ENCODE measurements around the gene PRM1. TPM values are rescaled to one million over a fixed set of nuclear protein-coding genes. Genes with fewer than 3 reads are reported as not detected.

The PRM1 gene
- total RNA-seq, 1 donor from 2014 or later = not detected

- no peak overlapping the region for H3K4me3 Mint-ChIP-seq (ENCODE audit: low read depth)
- intact Hi-C loops (cut with micrococcal nuclease) = no loop called here
- H3K9me3 Mint-ChIP-seq = no peaks in the 10 kb centered on the region
- no peak for DNase-seq (ENCODE audit: low spot score)
- H3K27ac Mint-ChIP-seq = no peak overlapping the region
- no peaks in the 10 kb centered on the region for H3K27me3 Mint-ChIP-seq (ENCODE audit: low read depth)
- no peaks in the 10 kb centered on the region for H3K36me3 Mint-ChIP-seq (ENCODE audit: low read depth)
- H3K4me1 Mint-ChIP-seq (ENCODE audit: low read depth) = peaks cover 29% of the 10 kb centered on the region
Measured at GRCh38 chr16:11322823-11323222, 41.7 kb upstream of the PRM1 start.

GRCh38 chr16:11321662-11322061, 40.5 kb upstream of the PRM1 start:
- H3K4me3 Mint-ChIP-seq (ENCODE audit: low read depth) = no peak overlapping the region
- H3K4me1 Mint-ChIP-seq (ENCODE audit: low read depth) = peaks cover 22% of the 10 kb centered on the region
- intact Hi-C loops (cut with micrococcal nuclease) = no loop called here
- no peaks in the 10 kb centered on the region for H3K9me3 Mint-ChIP-seq
- H3K36me3 Mint-ChIP-seq (ENCODE audit: low read depth) = no peaks in the 10 kb centered on the region
- DNase-seq (ENCODE audit: low spot score) = no peak
- H3K27ac Mint-ChIP-seq = no peak overlapping the region
- no peaks in the 10 kb centered on the region for H3K27me3 Mint-ChIP-seq (ENCODE audit: low read depth)

DNA sequence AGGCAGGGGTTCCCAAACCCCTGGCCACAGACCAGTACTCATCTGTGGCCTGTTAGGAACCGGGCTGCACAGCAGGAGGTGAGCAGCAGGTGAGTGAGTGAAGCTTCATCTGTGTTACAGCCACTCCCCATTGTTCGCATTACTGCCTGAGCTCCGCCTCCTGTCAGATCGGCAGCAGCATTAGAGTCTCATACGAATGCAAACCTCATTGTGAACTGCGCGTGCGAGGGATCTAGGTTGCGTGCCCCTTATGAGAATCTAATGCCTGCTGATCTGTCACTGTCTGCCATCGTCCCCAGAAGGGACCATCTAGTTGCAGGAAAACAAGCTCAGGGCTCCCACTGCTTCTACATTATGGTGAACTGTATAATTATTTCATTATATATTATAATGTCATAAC, 39.0 kb upstream of the PRM1 start:
- no peaks in the 10 kb centered on the region for H3K27me3 Mint-ChIP-seq (ENCODE audit: low read depth)
- no peak overlapping the region for H3K4me3 Mint-ChIP-seq (ENCODE audit: low read depth)
- intact Hi-C loops (cut with micrococcal nuclease) = no loop called here
- no peak overlapping the region for H3K27ac Mint-ChIP-seq
- H3K36me3 Mint-ChIP-seq (ENCODE audit: low read depth) = no peaks in the 10 kb centered on the region
- H3K4me1 Mint-ChIP-seq (ENCODE audit: low read depth) = peaks cover 11% of the 10 kb centered on the region
- H3K9me3 Mint-ChIP-seq = no peaks in the 10 kb centered on the region
- DNase-seq (ENCODE audit: low spot score) = no peak

- Mint-ChIP-seq H3K27ac (no peak overlapping the region), H3K4me1 (ENCODE audit: low read depth) (peaks cover 6% of the 10 kb centered on the region), H3K36me3 (ENCODE audit: low read depth) (no peaks in the 10 kb centered on the region), H3K27me3 (ENCODE audit: low read depth) (no peaks in the 10 kb centered on the region), H3K9me3 (no peaks in the 10 kb centered on the region), H3K4me3 (ENCODE audit: low read depth) (no peak overlapping the region)
- no peak for DNase-seq (ENCODE audit: low spot score)
- intact Hi-C loops (cut with micrococcal nuclease) = no loop called here
Measured at GRCh38 chr16:11319529-11320146, 38.5 kb upstream of the PRM1 start.

DNA sequence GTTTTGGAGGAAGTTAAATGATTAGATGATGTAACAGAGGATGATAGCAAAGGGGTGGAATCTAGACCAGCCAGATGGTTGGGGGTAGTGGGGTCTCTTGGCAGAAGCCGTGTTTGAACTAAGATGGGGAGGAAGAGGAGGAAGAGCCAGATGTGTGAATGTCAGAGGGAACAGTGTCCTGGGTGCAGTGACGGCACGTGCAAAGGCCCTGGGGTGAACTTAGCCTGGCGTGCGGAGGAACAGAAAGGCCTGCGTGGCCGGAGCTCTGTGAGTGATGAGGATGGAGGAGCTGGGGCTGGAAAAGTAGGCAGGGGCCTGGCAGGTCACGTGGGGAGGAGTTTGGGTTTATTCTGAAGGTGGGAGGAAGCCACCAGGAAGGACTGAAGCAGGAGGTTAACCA, 37.7 kb upstream of the PRM1 start:
- Mint-ChIP-seq H3K27ac (no peak overlapping the region), H3K9me3 (no peaks in the 10 kb centered on the region), H3K36me3 (ENCODE audit: low read depth) (no peaks in the 10 kb centered on the region), H3K27me3 (ENCODE audit: low read depth) (no peaks in the 10 kb centered on the region), H3K4me3 (ENCODE audit: low read depth) (no peak overlapping the region), H3K4me1 (ENCODE audit: low read depth) (peaks cover 4% of the 10 kb centered on the region)
- DNase-seq (ENCODE audit: low spot score) = no peak
- intact Hi-C loops (cut with micrococcal nuclease) = no loop called here

GRCh38 chr16:11316331-11317015, 35.3 kb upstream of the PRM1 start:
- peaks cover 19% of the 10 kb centered on the region for H3K4me1 Mint-ChIP-seq (ENCODE audit: low read depth)
- no peaks in the 10 kb centered on the region for H3K9me3 Mint-ChIP-seq
- H3K4me3 Mint-ChIP-seq (ENCODE audit: low read depth) = no peak overlapping the region
- DNase-seq (ENCODE audit: low spot score) = no peak
- H3K27me3 Mint-ChIP-seq (ENCODE audit: low read depth) = no peaks in the 10 kb centered on the region
- peak overlapping the region; percentile 28 for H3K27ac Mint-ChIP-seq
- no peaks in the 10 kb centered on the region for H3K36me3 Mint-ChIP-seq (ENCODE audit: low read depth)
- intact Hi-C loops (cut with micrococcal nuclease) = no loop called here

DNA sequence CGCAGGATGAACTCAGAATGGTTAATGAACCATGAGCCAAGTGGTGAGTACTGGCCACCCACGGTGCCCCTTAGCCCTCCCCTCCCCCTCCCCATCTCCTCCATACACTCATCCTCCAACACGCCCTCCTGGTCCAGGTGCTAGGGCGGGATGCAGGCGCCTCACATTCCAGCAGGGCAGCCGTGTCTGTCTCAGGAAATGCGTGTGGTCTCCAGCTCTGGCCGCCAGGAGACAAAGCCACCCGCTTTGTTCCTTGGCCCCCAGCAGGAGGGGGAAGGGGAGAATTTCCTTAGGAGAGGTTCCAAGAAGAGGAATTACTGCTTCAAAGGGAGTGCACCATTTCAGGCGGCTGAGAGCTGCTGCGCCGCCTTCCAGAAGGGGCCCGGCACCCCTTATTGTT, 34.4 kb upstream of the PRM1 start:
- DNase-seq (ENCODE audit: low spot score) = no peak
- H3K27ac Mint-ChIP-seq = no peak overlapping the region
- H3K27me3 Mint-ChIP-seq (ENCODE audit: low read depth) = no peaks in the 10 kb centered on the region
- H3K4me1 Mint-ChIP-seq (ENCODE audit: low read depth) = peaks cover 28% of the 10 kb centered on the region
- H3K9me3 Mint-ChIP-seq = no peaks in the 10 kb centered on the region
- H3K4me3 Mint-ChIP-seq (ENCODE audit: low read depth) = no peak overlapping the region
- H3K36me3 Mint-ChIP-seq (ENCODE audit: low read depth) = no peaks in the 10 kb centered on the region
- intact Hi-C loops (cut with micrococcal nuclease) = no loop called here

DNA sequence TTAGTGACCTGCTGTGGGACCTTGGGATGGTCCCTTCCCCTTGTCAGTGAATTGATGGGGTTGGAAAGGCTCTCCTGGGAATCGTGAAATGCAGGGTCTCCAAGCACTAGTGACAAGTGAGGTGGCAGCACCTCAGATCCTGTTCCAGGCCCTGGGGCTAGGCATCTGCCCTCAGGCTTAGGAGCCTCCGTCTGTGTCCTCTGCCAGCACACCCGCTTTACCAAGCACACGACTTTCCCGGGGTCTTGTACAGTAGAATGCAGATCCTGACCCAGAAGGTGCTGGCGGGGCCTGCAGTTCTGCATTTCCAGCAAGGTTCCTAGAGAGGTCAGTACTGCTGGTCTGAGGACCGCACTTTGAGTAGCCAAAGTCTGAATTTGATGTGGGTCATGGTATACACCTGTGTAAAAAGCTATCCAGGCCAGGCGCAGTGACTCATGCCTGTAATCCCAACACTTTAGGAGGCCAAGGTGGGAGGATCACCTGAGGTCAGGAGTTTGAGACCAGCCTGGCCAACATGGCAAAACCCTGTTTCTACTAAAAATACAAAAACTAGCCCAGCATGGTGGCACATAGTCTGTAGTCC, 33.3 kb upstream of the PRM1 start:
- Mint-ChIP-seq H3K4me3 (ENCODE audit: low read depth) (no peak overlapping the region), H3K36me3 (ENCODE audit: low read depth) (no peaks in the 10 kb centered on the region), H3K4me1 (ENCODE audit: low read depth) (peaks cover 37% of the 10 kb centered on the region), H3K27ac (no peak overlapping the region), H3K9me3 (no peaks in the 10 kb centered on the region), H3K27me3 (ENCODE audit: low read depth) (no peaks in the 10 kb centered on the region)
- intact Hi-C loops (cut with micrococcal nuclease) = no loop called here
- no peak for DNase-seq (ENCODE audit: low spot score)

GRCh38 chr16:11313493-11314308, 32.6 kb upstream of the PRM1 start:
- no peaks in the 10 kb centered on the region for H3K36me3 Mint-ChIP-seq (ENCODE audit: low read depth)
- intact Hi-C loops (cut with micrococcal nuclease) = no loop called here
- H3K27ac Mint-ChIP-seq = no peak overlapping the region
- no peak overlapping the region for H3K4me3 Mint-ChIP-seq (ENCODE audit: low read depth)
- no peaks in the 10 kb centered on the region for H3K9me3 Mint-ChIP-seq
- no peak for DNase-seq (ENCODE audit: low spot score)
- H3K4me1 Mint-ChIP-seq (ENCODE audit: low read depth) = peaks cover 37% of the 10 kb centered on the region
- no peaks in the 10 kb centered on the region for H3K27me3 Mint-ChIP-seq (ENCODE audit: low read depth)

DNA sequence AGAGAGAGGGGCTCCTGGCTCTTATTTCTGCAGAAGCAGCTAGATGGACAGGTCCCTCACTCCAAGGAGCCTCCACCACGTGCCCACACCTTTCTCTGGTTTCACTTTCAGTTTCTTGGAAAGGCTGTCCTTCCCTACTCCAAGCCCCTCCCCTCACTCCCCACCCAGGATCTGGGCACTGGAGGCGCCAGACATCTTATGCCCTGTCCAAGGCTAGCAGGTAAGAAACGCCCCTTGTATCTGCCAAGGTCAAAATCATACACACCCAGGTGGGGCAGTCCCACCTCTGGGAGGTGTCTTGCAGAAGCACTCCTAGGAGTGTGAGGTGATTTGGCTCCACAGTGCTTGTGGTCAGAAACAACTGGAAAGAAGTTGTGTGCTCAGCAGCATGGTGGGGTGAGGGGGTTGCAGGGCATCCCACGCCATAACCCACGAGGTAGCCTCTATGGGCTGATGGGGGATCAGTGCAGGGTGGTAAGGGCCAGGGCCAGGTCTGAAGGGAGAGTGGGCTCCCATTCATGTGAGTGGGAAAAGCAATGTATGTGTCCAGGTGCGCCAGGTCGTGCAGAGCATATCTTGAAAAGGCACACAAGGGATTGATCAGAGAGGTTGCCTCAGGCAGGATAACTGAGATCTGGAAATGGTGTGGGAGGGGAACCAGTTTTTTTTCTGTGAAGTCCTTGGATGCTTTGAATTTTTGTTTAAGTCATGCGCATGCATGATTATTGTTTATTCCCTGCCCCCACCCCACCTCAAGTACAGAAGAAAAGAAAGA, 31.8 kb upstream of the PRM1 start:
- peak; percentile 38 for DNase-seq (ENCODE audit: low spot score)
- intact Hi-C loops (cut with micrococcal nuclease) = no loop called here
- Mint-ChIP-seq H3K27ac (peak overlapping the region; percentile 4), H3K4me3 (ENCODE audit: low read depth) (no peak overlapping the region), H3K9me3 (no peaks in the 10 kb centered on the region), H3K4me1 (ENCODE audit: low read depth) (peaks cover 39% of the 10 kb centered on the region), H3K36me3 (ENCODE audit: low read depth) (no peaks in the 10 kb centered on the region), H3K27me3 (ENCODE audit: low read depth) (no peaks in the 10 kb centered on the region)

DNA sequence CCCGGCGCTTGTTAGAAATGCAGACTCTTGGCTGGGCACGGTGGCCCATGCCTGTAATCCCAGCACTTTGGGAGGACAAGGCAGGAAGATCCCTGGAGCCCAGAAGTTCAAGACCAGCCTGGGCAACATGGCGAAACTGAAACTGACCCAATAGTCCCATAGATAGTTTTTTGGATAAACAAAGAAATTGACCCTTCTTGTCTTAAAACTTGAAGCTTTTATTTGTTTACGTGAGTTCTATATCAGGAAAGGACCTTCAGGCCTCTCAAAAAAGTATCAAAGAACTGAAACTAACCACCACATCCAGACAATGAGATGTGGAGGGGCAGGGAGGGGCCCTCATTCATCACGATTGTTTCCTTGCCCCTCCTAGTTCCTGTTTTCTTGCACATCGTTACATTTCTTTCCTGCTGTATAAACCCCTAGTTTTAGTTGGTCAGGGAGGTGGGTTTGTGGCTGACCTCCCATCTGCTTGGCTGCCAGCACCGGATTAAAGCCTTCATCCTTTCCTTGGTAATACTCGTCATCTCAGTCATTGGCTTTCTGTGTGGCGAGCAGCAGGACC, 29.9 kb upstream of the PRM1 start:
- Mint-ChIP-seq H3K36me3 (ENCODE audit: low read depth) (no peaks in the 10 kb centered on the region), H3K9me3 (no peaks in the 10 kb centered on the region), H3K4me3 (ENCODE audit: low read depth) (peak overlapping the region; percentile 30), H3K27ac (peak overlapping the region; percentile 80), H3K27me3 (ENCODE audit: low read depth) (no peaks in the 10 kb centered on the region), H3K4me1 (ENCODE audit: low read depth) (peaks cover 38% of the 10 kb centered on the region)
- intact Hi-C loops (cut with micrococcal nuclease) = loop anchor here (1.0 to 2.0 kb wide), 6 partner anchors 17 to 346 kb away; partner anchors contain the start of genes RMI2 and SOCS1
- DNase-seq (ENCODE audit: low spot score) = peak; percentile 65

- DNase-seq (ENCODE audit: low spot score) = no peak
- peak overlapping the region; percentile 80 for H3K27ac Mint-ChIP-seq
Measured at GRCh38 chr16:11310634-11310977, 29.5 kb upstream of the PRM1 start.

More at GRCh38 chr16:11310634-11310977, 29.5 kb upstream of the PRM1 start:
- Mint-ChIP-seq H3K4me3 (ENCODE audit: low read depth) (no peak overlapping the region), H3K27me3 (ENCODE audit: low read depth) (no peaks in the 10 kb centered on the region), H3K36me3 (ENCODE audit: low read depth) (no peaks in the 10 kb centered on the region), H3K9me3 (no peaks in the 10 kb centered on the region), H3K4me1 (ENCODE audit: low read depth) (peaks cover 38% of the 10 kb centered on the region)
- intact Hi-C loops (cut with micrococcal nuclease) = loop anchor here (2.0 kb wide), 3 partner anchors 52 to 346 kb away; partner anchors contain the start of gene SOCS1
